ENCODE data around the gene RELN. TPM values are rescaled to one million over a fixed set of nuclear protein-coding genes. Genes with fewer than 3 reads are reported as not detected.

Gene RELN
- total RNA-seq, 1 experiment from 2014 or later = 0.48 TPM

DNA sequence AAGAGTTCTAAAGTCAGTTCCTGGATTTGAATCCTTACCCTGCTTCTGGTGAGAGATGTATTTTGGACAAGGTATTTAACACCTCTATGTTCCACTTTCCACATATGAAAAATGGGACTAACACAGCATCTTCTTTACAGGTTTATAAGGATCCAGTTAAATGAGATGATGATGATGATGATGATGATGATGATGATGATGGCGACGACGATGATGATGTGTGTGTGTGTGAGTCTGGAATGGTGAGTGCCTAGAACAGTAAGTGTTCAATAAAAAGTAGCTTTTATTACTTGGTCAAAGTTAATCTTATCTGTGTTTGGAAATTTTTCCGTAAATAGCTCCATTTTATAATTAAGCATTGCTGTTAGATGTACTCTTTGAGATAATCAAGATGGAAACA lies 295.2 kb downstream of the RELN start:
- ChIA-PET POLR2A (ENCODE audit: unreplicated experiment) (no interaction called here), CTCF (interaction anchor here (0.7 kb wide), 1 partner anchor 22 kb away, joined by 3 read pairs; no protein-coding TSS in a partner anchor)
- H3F3A ChIP-seq (ENCODE audit: insufficient read depth, low read depth) = no peaks in the 10 kb centered on the region
- no peak for DNase-seq
- no peak for TF ChIP-seq EZH2 (IDR thresholded peaks at IDR 0.05; ENCODE audit: low read depth)
- TF ChIP-seq, protein P1, sequence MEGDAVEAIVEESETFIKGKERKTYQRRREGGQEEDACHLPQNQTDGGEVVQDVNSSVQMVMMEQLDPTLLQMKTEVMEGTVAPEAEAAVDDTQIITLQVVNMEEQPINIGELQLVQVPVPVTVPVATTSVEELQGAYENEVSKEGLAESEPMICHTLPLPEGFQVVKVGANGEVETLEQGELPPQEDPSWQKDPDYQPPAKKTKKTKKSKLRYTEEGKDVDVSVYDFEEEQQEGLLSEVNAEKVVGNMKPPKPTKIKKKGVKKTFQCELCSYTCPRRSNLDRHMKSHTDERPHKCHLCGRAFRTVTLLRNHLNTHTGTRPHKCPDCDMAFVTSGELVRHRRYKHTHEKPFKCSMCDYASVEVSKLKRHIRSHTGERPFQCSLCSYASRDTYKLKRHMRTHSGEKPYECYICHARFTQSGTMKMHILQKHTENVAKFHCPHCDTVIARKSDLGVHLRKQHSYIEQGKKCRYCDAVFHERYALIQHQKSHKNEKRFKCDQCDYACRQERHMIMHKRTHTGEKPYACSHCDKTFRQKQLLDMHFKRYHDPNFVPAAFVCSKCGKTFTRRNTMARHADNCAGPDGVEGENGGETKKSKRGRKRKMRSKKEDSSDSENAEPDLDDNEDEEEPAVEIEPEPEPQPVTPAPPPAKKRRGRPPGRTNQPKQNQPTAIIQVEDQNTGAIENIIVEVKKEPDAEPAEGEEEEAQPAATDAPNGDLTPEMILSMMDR (conservative IDR thresholded peaks at IDR 0.05) = no peak
- no peak overlapping the region for H2AFZ ChIP-seq
- H3K4me2 ChIP-seq = no peak overlapping the region
- no peaks in the 10 kb centered on the region; the same call in 1 of the 2 replicates for H3K9me3 ChIP-seq (ENCODE audit: insufficient read depth, low read depth)
- H3K27ac ChIP-seq = no peak overlapping the region
- H3K79me2 ChIP-seq (ENCODE audit: low read depth) = no peaks in the 10 kb centered on the region
- BruUV-seq (replicated peaks) = no TSS peak
- H3K4me1 ChIP-seq (replicated peaks; ENCODE audit: insufficient read depth) = no peaks in the 10 kb centered on the region
- H3K27me3 ChIP-seq (ENCODE audit: insufficient read depth, low read depth) = no peaks in the 10 kb centered on the region
- intact Hi-C loops (cut with micrococcal nuclease; ENCODE audit: unreplicated experiment) = no loop called here
- no peaks in the 10 kb centered on the region for H3K36me3 ChIP-seq (ENCODE audit: low read depth)
- no peaks in the 10 kb centered on the region; the same call in 1 of the 2 replicates for H3K9me2 ChIP-seq (ENCODE audit: insufficient read depth)
- H4K20me1 ChIP-seq (ENCODE audit: insufficient read depth) = no peaks in the 10 kb centered on the region
- H3K4me3 ChIP-seq = no peak overlapping the region

DNA sequence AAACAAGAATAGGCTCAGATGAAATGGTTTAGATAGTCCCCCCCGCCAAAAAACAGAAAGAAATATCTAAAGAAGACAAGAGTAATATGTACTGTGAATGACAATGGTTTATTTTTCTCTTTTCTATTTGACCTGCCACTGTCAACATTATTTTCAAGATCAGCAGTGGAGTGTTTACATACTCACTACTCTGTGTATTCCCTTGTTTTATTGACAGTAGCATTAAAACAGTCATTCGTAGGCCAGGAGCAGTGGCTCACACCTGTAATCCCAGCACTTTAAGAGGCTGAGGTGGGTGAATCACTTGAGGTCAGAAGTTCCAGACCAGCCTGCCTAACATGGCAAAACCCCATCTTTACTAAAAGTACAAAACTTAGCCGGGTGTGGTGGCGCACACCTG lies 298.2 kb downstream of the RELN start:
- H3K27ac ChIP-seq = no peak overlapping the region
- H3K4me1 ChIP-seq (replicated peaks; ENCODE audit: insufficient read depth) = no peaks in the 10 kb centered on the region
- no peaks in the 10 kb centered on the region; the same call in 1 of the 2 replicates for H3K9me3 ChIP-seq (ENCODE audit: insufficient read depth, low read depth)
- no peak for DNase-seq
- no peak overlapping the region for H3K4me3 ChIP-seq
- no peaks in the 10 kb centered on the region for H3K79me2 ChIP-seq (ENCODE audit: low read depth)
- ChIA-PET CTCF (no interaction called here), POLR2A (ENCODE audit: unreplicated experiment) (no interaction called here)
- no peaks in the 10 kb centered on the region for H3K9me2 ChIP-seq (ENCODE audit: insufficient read depth)
- H3K4me2 ChIP-seq = no peak overlapping the region
- no peaks in the 10 kb centered on the region for H3K36me3 ChIP-seq (ENCODE audit: low read depth)
- no peaks in the 10 kb centered on the region for H3F3A ChIP-seq (ENCODE audit: insufficient read depth, low read depth)
- intact Hi-C loops (cut with micrococcal nuclease; ENCODE audit: unreplicated experiment) = no loop called here
- TF ChIP-seq, protein P1 (conservative IDR thresholded peaks at IDR 0.05) = no peak
- no peak for TF ChIP-seq EZH2 (IDR thresholded peaks at IDR 0.05; ENCODE audit: low read depth)
- H3K27me3 ChIP-seq (ENCODE audit: insufficient read depth, low read depth) = no peaks in the 10 kb centered on the region
- H2AFZ ChIP-seq = no peak overlapping the region
- no peaks in the 10 kb centered on the region for H4K20me1 ChIP-seq (ENCODE audit: insufficient read depth)
- no TSS peak for BruUV-seq (replicated peaks)

DNA sequence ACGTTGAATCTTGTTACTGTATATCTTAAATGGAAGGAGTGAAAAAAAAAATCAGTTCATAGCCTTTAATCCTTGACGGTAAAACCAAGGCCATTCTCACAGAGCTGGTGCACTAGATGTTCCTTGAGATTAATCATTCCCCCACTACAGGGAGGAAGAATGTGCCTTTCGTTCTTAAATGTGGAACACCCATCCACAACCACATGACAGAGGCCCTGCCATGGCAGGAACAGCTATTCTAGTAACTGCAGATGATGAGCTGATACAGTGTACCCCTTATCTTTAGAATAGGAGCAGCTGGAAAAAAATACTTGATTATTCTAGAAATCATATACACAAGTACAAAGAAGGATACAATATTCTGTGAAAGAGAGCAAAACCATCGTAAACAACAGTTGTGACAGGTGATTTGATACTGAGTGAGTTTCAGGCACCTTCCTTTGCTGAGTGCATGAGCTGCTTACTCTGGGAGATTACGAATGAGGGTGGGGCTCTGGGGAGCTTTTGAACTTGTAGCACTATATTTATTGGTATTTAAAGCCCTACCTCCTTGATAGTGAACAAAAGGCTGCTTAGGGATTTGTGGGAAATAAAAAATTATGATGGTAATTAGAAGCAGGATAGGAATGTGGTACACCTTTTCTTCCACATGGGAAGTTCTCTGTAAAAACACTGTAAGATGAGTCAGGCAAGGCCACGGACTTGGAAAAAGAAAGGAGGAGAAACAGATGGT lies 299.1 kb downstream of the RELN start:
- H3K27ac ChIP-seq = no peak overlapping the region
- intact Hi-C loops (cut with micrococcal nuclease; ENCODE audit: unreplicated experiment) = no loop called here
- TF ChIP-seq, protein P1 (conservative IDR thresholded peaks at IDR 0.05) = no peak
- no peak for TF ChIP-seq EZH2 (IDR thresholded peaks at IDR 0.05; ENCODE audit: low read depth)

More for the DNA sequence above, 299.1 kb downstream of the RELN start:
- no TSS peak for BruUV-seq (replicated peaks)
- no peak overlapping the region for H2AFZ ChIP-seq
- no peaks in the 10 kb centered on the region for H3K36me3 ChIP-seq (ENCODE audit: low read depth)
- no peaks in the 10 kb centered on the region; the same call in 1 of the 2 replicates for H3K9me3 ChIP-seq (ENCODE audit: insufficient read depth, low read depth)
- no peaks in the 10 kb centered on the region for H3F3A ChIP-seq (ENCODE audit: insufficient read depth, low read depth)
- no peaks in the 10 kb centered on the region for H3K4me1 ChIP-seq (replicated peaks; ENCODE audit: insufficient read depth)
- no peaks in the 10 kb centered on the region for H3K9me2 ChIP-seq (ENCODE audit: insufficient read depth)
- H3K4me3 ChIP-seq = no peak overlapping the region
- H3K4me2 ChIP-seq = no peak overlapping the region
- no peak for DNase-seq
- no peaks in the 10 kb centered on the region for H3K27me3 ChIP-seq (ENCODE audit: insufficient read depth, low read depth)
- ChIA-PET POLR2A (ENCODE audit: unreplicated experiment) (no interaction called here), CTCF (interaction anchor here (0.6 kb wide), 2 partner anchors 28 to 469 kb away, joined by 3 to 7 read pairs; no protein-coding TSS in a partner anchor)
- H3K79me2 ChIP-seq (ENCODE audit: low read depth) = no peaks in the 10 kb centered on the region
- H4K20me1 ChIP-seq (ENCODE audit: insufficient read depth) = no peaks in the 10 kb centered on the region
